Effector memory CD8-positive, alpha-beta T cell (primary cell): ENCODE measurements around the gene NUP98.

ENCODE experiments used
- ATAC-seq: fragments of 150-1000 bp; cut with Tn5 transposase; replicated peaks from 2 replicates; pipeline ENCODE4 v1.10.0; 2021; ENCODE audit warnings: mild to moderate bottlenecking, moderate library complexity
- DNase-seq, 3 experiments: peaks; one replicate each; pipeline ENCODE4 v3.0.0; 2021
- H3K27ac Mint-ChIP-seq, 2 donors: one replicate each; pipeline ENCODE4 v1.8.0; 2022; ENCODE audit warnings: mild to moderate bottlenecking in 2 of 2, mixed read lengths in 2 of 2, moderate library complexity in 2 of 2
- H3K27me3 Mint-ChIP-seq, 2 donors: one replicate each; pipeline ENCODE4 v1.8.0; 2022; ENCODE audit warnings: mixed read lengths in 2 of 2
- H3K36me3 Mint-ChIP-seq: one replicate; pipeline ENCODE4 v1.8.0; 2022; ENCODE audit warnings: mild to moderate bottlenecking, moderate library complexity, mixed read lengths; ENCODE audit not compliant: insufficient read depth
- H3K4me1 Mint-ChIP-seq, 2 donors: one replicate each; pipeline ENCODE4 v1.8.0; 2022; ENCODE audit warnings: low read depth in 2 of 2, mixed read lengths in 2 of 2
- H3K4me3 Mint-ChIP-seq, 2 donors: one replicate each; pipeline ENCODE4 v1.8.0; 2022; ENCODE audit warnings: mild to moderate bottlenecking in 2 of 2, mixed read lengths in 2 of 2, moderate library complexity in 2 of 2
- H3K9me3 Mint-ChIP-seq, 2 donors: one replicate each; pipeline ENCODE4 v1.8.0; 2022; ENCODE audit warnings: mixed read lengths in 2 of 2

The NUP98 gene

GRCh38 chr11:3723014-3723708, 74.2 kb downstream of the NUP98 start:
- DNase-seq = no peak

GRCh38 chr11:3722100-3722499, 75.3 kb downstream of the NUP98 start:
- Mint-ChIP-seq H3K9me3 (no peaks in the 10 kb centered on the region), H3K27ac (no peak overlapping the region), H3K4me1 (peaks cover 0 to 2% of the 10 kb centered on the region in 2 donors), H3K36me3 (peaks cover 91% of the 10 kb centered on the region), H3K27me3 (no peaks in the 10 kb centered on the region), H3K4me3 (no peak overlapping the region)
- ATAC-seq (no peak), DNase-seq (no peak)

More at GRCh38 chr11:3723014-3723708, 74.2 kb downstream of the NUP98 start:
- H3K36me3 Mint-ChIP-seq = peaks cover 91% of the 10 kb centered on the region
- H3K9me3 Mint-ChIP-seq = no peaks in the 10 kb centered on the region
- ATAC-seq = no peak
- H3K27me3 Mint-ChIP-seq = no peaks in the 10 kb centered on the region
- peaks cover 2 to 3% of the 10 kb centered on the region in 2 donors for H3K4me1 Mint-ChIP-seq
- no peak overlapping the region for H3K27ac Mint-ChIP-seq
- no peak overlapping the region for H3K4me3 Mint-ChIP-seq

GRCh38 chr11:3720997-3721396, 76.4 kb downstream of the NUP98 start:
- Mint-ChIP-seq H3K4me1 (peaks cover 0 to 2% of the 10 kb centered on the region in 2 donors), H3K4me3 (no peak overlapping the region), H3K9me3 (no peaks in the 10 kb centered on the region), H3K27ac (peak overlapping the region in 1 of 2 donors; percentile 80), H3K27me3 (no peaks in the 10 kb centered on the region), H3K36me3 (peaks cover 91% of the 10 kb centered on the region)
- ATAC-seq = no peak
- DNase-seq = no peak

GRCh38 chr11:3712274-3712673, 85.1 kb downstream of the NUP98 start:
- Mint-ChIP-seq H3K36me3 (peaks cover 72% of the 10 kb centered on the region), H3K27ac (peak overlapping the region; percentile 49 to 82), H3K9me3 (no peaks in the 10 kb centered on the region), H3K4me3 (no peak overlapping the region), H3K4me1 (peaks cover 0 to 3% of the 10 kb centered on the region in 2 donors), H3K27me3 (no peaks in the 10 kb centered on the region)
- no peak for ATAC-seq
- no peak for DNase-seq

- Mint-ChIP-seq H3K36me3 (peaks cover 70% of the 10 kb centered on the region), H3K27ac (peak overlapping the region; percentile 38 to 82)
- ATAC-seq = no peak
Measured at GRCh38 chr11:3710485-3711259, 86.7 kb downstream of the NUP98 start.

GRCh38 chr11:3709977-3710376, 87.4 kb downstream of the NUP98 start:
- H3K9me3 Mint-ChIP-seq = no peaks in the 10 kb centered on the region

More at GRCh38 chr11:3710485-3711259, 86.7 kb downstream of the NUP98 start:
- DNase-seq = no peak
- H3K4me1 Mint-ChIP-seq = peaks cover 0 to 10% of the 10 kb centered on the region in 2 donors
- H3K4me3 Mint-ChIP-seq = no peak overlapping the region
- H3K9me3 Mint-ChIP-seq = no peaks in the 10 kb centered on the region
- H3K27me3 Mint-ChIP-seq = no peaks in the 10 kb centered on the region

GRCh38 chr11:3707176-3707575, 90.2 kb downstream of the NUP98 start:
- Mint-ChIP-seq H3K27ac (peak overlapping the region in 1 of 2 donors; percentile 79), H3K36me3 (peaks cover 76% of the 10 kb centered on the region), H3K4me1 (peaks cover 0 to 10% of the 10 kb centered on the region in 2 donors), H3K4me3 (no peak overlapping the region), H3K27me3 (no peaks in the 10 kb centered on the region), H3K9me3 (no peaks in the 10 kb centered on the region)
- no peak for ATAC-seq
- DNase-seq = no peak

More at GRCh38 chr11:3709977-3710376, 87.4 kb downstream of the NUP98 start:
- Mint-ChIP-seq H3K36me3 (peaks cover 70% of the 10 kb centered on the region), H3K4me3 (no peak overlapping the region), H3K4me1 (peaks cover 0 to 10% of the 10 kb centered on the region in 2 donors), H3K27ac (no peak overlapping the region), H3K27me3 (no peaks in the 10 kb centered on the region)
- DNase-seq (no peak), ATAC-seq (no peak)

GRCh38 chr11:3703383-3703782, 94.0 kb downstream of the NUP98 start:
- Mint-ChIP-seq H3K27me3 (no peaks in the 10 kb centered on the region), H3K27ac (no peak overlapping the region), H3K9me3 (no peaks in the 10 kb centered on the region), H3K4me3 (no peak overlapping the region), H3K4me1 (peaks cover 0 to 7% of the 10 kb centered on the region in 2 donors), H3K36me3 (peaks cover 87% of the 10 kb centered on the region)
- DNase-seq (no peak), ATAC-seq (no peak)

GRCh38 chr11:3700910-3701309, 96.4 kb downstream of the NUP98 start:
- no peak for ATAC-seq
- no peak overlapping the region for H3K27ac Mint-ChIP-seq
- H3K36me3 Mint-ChIP-seq = peaks cover 92% of the 10 kb centered on the region
- DNase-seq = no peak
- no peak overlapping the region for H3K4me3 Mint-ChIP-seq
- no peaks in the 10 kb centered on the region for H3K27me3 Mint-ChIP-seq
- H3K9me3 Mint-ChIP-seq = no peaks in the 10 kb centered on the region
- H3K4me1 Mint-ChIP-seq = no peaks in the 10 kb centered on the region

- Mint-ChIP-seq H3K4me1 (no peaks in the 10 kb centered on the region), H3K4me3 (no peak overlapping the region), H3K9me3 (no peaks in the 10 kb centered on the region), H3K27ac (no peak overlapping the region), H3K36me3 (peaks cover 92% of the 10 kb centered on the region), H3K27me3 (no peaks in the 10 kb centered on the region)
- no peak for DNase-seq
- ATAC-seq = no peak
Measured at GRCh38 chr11:3700410-3700809, 96.9 kb downstream of the NUP98 start.

GRCh38 chr11:3686751-3687150, 110.6 kb downstream of the NUP98 start:
- peaks cover 94% of the 10 kb centered on the region for H3K36me3 Mint-ChIP-seq
- H3K27me3 Mint-ChIP-seq = no peaks in the 10 kb centered on the region
- no peak for DNase-seq
- H3K4me3 Mint-ChIP-seq = no peak overlapping the region
- ATAC-seq = no peak
- H3K27ac Mint-ChIP-seq = no peak overlapping the region
- H3K9me3 Mint-ChIP-seq = no peaks in the 10 kb centered on the region
- no peaks in the 10 kb centered on the region for H3K4me1 Mint-ChIP-seq

GRCh38 chr11:3685923-3686322, 111.4 kb downstream of the NUP98 start:
- Mint-ChIP-seq H3K27ac (peak overlapping the region in 1 of 2 donors; percentile 18), H3K4me1 (no peaks in the 10 kb centered on the region), H3K27me3 (no peaks in the 10 kb centered on the region), H3K36me3 (peaks cover 95% of the 10 kb centered on the region), H3K9me3 (no peaks in the 10 kb centered on the region), H3K4me3 (no peak overlapping the region)
- DNase-seq = no peak
- no peak for ATAC-seq

- Mint-ChIP-seq H3K4me3 (no peak overlapping the region), H3K27ac (no peak overlapping the region), H3K9me3 (no peaks in the 10 kb centered on the region), H3K36me3 (peaks cover 93% of the 10 kb centered on the region), H3K4me1 (no peaks in the 10 kb centered on the region), H3K27me3 (no peaks in the 10 kb centered on the region)
- no peak for ATAC-seq
- DNase-seq = no peak
Measured at GRCh38 chr11:3684819-3685172, 112.6 kb downstream of the NUP98 start.
